Amygdala (tissue), 56 donors: ENCODE measurements around the gene KLF15.
A peak's percentile ranks its signal among the peaks of the same experiment; 100 is the strongest.

Source experiments
- DNase-seq, 56 donors: peaks; one replicate each; lab custom pipeline; 2025; lab: John Stamatoyannopoulos, UW

KLF15 gene

GRCh38 chr3:126349611-126350501 lies 7.4 kb downstream of the KLF15 start:
- peak in 1 of 56 donors; percentile 25 for DNase-seq

DNA sequence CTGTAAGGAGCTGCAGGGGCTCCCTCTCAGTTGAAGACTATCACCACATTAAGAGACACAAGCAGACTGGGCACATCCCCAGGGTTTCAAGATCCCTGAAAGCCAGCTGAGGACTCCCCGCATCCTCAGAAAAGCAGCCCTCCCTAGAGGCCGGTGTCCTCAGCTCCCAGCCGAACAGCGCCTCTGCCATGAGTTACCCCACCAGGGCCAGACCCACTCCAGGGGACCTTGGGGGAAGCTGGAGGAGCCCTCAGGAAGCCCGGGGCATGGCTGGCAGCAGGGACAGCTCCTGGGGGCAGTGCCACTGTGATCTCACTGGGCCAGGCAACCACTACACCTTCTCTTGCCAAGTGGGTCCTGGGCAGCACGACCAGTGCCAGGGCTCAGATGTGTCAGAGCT lies 8.1 kb downstream of the KLF15 start:
- peak in 1 of 56 donors; percentile 39 for DNase-seq

DNA sequence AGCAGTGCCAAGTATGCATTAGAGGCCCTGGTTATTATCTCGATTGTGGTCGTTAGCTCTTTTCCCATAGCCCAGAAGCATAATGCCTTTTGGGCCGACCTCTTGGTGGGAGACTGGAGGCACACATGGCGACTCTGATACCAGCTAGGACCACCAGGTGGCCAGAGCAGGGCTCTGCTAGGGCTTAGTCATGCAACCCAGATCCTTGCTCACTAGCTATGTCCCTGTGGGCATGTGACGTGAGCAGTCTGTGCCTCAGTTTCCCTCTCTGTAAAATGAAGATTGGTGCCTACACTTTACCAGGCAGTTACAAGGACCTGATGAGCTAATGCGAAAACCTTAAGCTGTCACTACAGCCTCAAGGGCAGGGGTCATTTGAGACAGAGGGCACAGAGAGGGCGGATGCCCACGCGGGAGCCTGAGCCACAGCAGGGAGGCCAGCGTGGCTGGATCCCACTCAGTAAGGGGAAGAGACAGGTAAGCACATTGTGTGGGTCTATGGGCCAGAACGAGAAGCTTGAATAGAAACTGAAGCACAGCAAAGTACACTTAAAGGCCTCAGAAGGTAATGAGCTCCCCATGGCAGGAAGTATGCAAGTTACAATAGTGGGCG lies 8.8 kb downstream of the KLF15 start:
- no peak for DNase-seq

- peak in 3 of 56 donors; percentile 20 to 37 (median 23) for DNase-seq
Measured at GRCh38 chr3:126347543-126348161, 9.6 kb downstream of the KLF15 start.

DNA sequence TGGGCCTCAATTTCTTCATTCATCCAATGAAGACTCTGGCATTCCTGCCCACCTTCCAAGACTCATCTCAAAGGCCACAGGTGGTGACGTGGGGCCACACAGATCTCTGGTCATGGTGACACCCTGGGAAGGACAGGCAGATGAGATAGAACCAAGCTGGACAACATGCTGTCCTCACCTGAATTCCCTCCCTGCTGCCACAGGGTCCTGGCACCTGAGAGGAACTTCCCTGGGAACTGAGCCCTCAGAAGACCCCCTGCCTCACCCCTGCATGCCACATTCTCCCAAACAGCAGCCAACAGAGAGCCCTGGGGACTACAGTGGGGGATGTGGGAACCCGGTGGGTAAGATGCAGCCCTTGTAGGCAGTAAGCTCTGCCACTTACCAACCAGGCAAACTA lies 10.7 kb downstream of the KLF15 start:
- DNase-seq: no peak

DNA sequence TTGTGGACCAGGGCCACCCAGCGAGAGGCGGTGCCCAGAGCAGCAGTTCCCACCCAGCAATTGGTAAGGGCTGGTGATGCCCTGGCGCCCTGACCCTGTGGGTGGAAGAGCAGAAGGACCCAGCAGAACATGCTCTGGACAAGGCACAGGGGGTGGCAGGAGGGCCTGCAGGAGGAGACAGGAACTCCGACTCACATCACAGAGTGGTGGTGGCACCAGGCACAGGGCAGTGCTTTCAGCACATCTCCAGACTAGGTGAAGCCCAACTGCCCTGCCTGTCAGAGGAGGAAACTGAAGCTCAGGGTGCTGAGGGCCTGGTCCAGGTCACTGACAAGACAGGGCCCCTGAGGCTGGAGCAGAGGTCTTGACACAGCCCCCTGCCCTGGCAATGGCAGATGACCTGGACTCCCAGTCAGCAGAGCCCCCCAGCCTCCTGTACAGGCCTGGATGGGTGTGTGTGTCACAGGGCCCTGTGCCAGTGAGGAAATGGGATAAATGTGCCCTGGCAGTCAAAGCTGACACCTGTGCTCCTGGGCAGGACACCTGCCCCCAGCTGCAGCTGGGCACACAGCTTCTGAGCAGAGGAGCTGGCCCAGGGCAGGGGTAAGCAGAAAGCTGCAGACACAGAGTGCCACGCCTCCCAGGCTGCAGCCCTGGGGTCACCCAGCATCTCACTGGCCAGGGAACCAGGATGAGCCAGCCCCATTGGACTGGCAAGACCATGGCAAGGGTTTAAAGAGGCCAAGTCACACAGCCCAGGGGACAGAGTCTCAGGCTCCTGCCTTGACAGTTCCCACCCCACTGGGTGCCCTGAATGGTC lies 11.4 kb downstream of the KLF15 start:
- DNase-seq: no peak

GRCh38 chr3:126345231-126345630 lies 12.0 kb downstream of the KLF15 start:
- DNase-seq: no peak

DNA sequence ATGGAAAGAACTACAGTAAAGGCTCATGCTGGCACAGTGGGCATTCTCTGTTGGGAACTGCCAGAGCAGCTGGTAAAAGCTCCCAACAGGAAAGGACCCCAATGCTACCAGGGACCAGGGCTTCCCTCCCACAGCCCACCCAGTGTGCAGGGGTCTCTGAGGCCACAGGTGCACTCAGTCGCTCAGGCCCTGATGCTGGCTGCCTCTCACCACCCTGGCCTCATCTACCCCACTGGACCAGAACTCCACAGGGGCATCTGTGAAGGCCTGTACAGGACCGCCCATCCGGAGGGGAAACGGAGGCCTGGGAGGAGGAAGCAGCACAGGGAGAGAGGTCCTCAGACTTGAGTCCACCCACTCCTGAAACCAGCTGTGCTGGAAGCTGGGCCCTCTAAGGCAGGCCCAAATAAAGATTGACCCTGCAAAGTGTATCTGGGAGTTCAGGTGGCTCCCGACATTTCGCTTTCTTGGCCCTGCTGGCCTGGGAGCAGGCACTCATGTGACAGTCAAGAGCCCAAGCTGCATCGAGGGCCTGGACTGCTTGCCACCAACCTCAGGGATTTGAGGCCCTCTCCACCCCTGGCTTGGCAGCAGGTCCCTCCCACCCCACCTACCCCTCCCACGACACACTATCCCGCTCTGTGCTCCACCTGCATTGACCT lies 12.7 kb downstream of the KLF15 start:
- DNase-seq: no peak

- DNase-seq: no peak
Measured at GRCh38 chr3:126343649-126344035, 13.6 kb downstream of the KLF15 start.

GRCh38 chr3:126342991-126343648 lies 14.1 kb downstream of the KLF15 start:
- peak in 1 of 56 donors; percentile 42 for DNase-seq

GRCh38 chr3:126342211-126342610 lies 15.0 kb downstream of the KLF15 start:
- no peak for DNase-seq

DNA sequence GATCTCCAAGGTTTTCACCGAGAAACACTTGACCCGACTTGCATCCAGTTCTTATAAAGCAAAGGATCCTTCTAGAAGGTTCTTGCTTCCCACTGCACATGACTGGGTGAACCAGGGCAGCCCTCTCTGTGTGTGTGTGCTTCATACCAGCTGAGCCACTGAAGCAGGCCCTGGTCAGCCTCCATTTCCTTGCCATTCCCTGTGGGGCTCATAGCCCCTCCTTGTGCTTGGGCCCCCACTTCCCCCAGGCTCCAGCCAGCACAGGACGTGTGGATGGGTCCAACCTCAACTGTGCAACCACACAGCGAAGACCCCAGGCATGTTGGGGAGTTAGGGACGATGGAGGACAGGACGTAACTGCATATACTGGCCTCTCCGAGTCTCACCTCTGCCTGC lies 15.5 kb downstream of the KLF15 start:
- DNase-seq: no peak

- DNase-seq: no peak
Measured at GRCh38 chr3:126340943-126341754, 16.1 kb downstream of the KLF15 start.

DNA sequence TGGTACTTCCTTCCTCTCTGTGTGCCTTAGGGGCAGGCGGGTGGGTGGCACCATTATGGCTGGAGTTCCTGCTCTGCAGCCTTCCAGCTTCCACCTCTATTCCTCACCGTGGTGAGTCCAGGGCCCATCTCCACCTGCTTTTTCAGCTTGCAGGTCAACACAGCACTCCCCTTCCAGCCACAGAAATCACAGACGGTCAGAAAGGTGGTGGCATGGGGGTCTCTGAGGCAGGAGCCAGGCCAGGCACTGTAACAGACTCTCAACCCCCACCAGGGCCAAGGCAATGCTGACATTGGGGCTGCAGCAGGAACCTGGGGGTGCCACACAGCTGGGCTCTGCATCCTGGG lies 16.6 kb downstream of the KLF15 start:
- DNase-seq: no peak

DNA sequence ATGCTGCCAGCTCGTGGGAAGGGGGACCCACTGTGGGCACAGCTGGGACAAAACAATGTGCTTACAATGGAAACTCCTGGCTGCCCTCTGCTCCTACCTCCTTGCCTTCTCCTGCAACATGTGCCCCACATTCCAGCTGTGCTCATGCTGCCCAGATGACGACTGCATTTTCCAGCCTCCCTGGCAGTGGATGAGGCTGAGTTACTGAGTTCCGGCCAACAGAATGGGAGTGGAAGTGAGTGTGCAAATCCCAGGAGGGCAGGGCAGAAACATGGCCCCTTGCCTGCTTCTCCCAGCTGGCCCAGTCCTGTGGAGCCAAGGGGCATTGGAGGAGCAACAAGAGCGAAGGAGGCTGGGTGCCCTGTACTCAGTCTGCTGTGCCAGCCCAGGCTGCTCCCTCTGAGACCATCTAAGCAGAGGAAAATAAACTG lies 17.1 kb downstream of the KLF15 start:
- DNase-seq: no peak

GRCh38 chr3:126339466-126339865 lies 17.7 kb downstream of the KLF15 start:
- DNase-seq: no peak

- DNase-seq: no peak
Measured at GRCh38 chr3:126338790-126339288, 18.4 kb downstream of the KLF15 start.

- no peak for DNase-seq
Measured at GRCh38 chr3:126337980-126338651, 19.1 kb downstream of the KLF15 start.
